Activated CD8-positive, alpha-beta memory T cell treated with anti-CD3 and anti-CD28 coated beads, Interleukin-2, amount 50 U/mL, for 4 hours (primary cell): ENCODE results near the gene PADI6.

ENCODE experiments used
- DNase-seq: peaks from one replicate; pipeline ENCODE4 v3.0.0-alpha.2; 2020

The PADI6 gene

DNA sequence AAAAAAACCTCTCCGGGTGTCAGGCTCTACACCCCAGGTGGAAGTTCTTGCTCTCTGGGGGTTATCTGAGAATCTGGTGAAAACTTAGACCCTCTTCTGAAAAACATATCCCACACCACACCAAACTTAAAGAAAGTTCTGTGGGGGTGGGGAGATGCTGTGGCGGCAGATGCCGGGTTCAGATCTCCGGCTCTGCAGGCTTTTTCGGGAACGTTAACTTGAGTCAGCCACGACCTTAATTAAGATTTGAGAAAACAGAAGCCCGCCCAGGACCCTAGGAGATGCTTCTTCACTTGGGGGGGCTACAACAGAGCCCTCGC is 65.2 kb downstream of the PADI6 start:
- no peak for DNase-seq

DNA sequence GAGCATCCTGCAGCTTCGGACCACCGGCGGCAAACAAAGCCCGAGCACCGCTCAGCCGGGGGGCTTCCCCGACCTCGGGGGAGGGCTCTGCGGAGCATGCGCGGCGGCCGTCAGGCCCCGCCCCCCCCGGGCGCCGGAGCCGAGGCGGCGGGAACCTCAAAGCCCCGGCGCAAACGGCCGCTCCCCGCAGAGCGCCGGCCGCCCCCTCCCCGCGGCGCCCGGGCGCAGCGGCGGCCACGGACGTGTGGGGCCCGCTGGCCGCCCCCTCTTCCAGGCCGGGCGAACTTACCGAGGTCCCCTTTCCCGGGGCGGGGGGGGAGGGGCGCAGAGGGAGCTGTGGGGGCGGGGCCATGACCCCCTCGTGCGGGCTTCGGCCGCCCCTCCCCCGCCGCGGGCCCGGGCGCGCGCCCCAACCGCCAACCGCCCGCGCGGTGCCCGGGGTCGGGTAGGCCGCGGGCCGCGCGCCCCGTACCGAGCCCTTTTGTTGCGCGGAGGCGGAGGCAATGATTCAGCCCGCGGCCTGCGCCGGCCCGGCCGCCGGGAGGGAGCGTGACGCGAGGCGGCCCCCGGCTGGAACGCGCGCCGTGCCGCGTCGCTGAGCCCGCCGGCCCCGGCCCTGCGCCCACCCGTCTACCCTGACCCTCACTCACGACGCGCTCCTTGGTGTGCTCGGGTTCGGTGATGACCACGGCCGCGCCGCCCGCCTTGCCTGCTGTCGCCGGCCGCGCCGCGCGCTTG is 65.8 kb downstream of the PADI6 start:
- DNase-seq: peak; percentile 65

DNA sequence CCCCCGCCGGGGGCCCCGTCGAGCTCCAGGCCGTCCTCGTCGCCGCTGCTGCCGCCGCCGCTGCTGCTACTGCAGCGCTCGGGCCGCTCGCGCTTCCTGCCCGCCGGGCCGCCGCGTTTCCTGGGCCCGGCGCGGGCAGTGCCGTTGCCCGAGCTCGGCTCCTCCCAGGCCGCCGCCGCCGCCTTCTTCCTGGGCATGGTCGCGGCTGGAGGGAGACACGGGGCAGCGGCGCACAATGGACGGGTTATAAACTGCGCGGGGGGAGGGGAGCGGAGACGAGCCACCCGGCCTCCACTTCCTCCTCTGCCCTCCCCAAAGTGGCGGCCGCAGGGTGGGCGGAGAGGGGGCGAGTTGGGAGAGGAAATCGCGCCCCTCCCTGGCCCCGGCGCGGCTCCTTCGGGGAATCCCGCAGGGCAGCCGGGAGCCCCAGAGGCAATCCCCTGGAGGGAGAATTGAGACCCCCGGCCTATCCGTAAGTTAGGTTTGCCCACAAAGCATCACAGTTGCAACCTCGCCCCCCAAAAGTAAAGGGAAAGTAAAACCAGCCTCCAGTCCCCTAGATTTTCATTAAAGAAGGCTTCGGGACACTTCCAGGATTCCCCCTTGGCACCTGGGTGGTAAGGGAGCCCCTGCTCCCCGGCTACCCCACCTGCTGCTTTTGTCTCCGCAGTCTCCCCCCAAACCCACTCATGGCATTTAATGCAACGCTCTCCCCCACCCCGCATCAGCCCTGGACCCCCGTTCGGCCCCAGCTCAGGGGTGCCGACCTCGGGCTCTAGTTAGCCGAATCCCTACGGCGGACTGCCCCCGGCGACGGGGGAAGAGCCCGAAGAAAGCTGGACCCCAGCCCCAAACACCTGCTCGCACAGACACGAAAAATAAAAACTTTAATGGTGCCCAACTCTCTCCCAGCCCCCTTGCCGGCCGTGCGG is 66.6 kb downstream of the PADI6 start:
- DNase-seq: peak; percentile 77

DNA sequence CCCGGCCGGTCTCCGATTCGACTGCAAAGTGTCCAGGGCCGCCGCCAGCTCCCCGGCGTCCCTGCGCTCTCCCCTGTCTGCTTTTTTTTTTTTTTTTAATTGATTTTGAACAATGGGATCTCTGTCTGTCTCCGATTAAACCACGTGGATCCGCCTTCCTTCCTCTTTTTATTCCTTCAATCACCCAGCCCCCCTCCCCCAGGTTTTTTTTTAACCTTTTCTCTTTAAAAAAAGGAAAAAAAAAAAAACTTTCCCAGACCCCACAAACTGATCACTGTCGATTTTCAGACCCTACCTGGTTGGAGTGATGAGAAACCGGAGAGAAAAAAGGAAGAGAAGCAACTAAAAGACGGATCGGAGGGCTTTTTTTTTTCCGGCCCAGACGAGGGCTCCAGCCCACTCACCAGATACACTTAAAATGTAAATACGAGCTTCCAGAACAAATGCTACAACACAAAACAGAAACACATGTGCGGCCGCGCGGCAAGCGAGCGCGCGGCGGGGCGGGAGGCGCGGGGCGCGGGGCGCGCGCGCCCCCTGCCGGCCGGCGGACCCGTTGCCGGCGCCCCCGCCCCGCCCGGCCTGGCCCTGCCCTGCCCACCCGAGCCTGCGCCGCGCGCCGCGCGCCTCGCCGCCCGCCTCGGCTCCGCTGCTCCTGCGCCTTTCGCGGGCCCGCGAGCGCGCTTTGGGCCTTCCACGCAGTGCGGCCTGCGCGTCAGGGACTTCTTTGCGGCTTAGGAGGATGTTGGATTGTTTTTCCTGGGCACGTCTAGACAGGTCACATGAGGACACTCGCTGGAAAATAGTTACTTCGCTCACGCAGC is 67.5 kb downstream of the PADI6 start, which contains the start of gene RCC2:
Gene RCC2, minus strand, starts transcription at position 428 of the 824 bp plus-strand sequence. CDS start 1,163 bp downstream, outside the sequence.
- DNase-seq: peak; percentile 68

DNA sequence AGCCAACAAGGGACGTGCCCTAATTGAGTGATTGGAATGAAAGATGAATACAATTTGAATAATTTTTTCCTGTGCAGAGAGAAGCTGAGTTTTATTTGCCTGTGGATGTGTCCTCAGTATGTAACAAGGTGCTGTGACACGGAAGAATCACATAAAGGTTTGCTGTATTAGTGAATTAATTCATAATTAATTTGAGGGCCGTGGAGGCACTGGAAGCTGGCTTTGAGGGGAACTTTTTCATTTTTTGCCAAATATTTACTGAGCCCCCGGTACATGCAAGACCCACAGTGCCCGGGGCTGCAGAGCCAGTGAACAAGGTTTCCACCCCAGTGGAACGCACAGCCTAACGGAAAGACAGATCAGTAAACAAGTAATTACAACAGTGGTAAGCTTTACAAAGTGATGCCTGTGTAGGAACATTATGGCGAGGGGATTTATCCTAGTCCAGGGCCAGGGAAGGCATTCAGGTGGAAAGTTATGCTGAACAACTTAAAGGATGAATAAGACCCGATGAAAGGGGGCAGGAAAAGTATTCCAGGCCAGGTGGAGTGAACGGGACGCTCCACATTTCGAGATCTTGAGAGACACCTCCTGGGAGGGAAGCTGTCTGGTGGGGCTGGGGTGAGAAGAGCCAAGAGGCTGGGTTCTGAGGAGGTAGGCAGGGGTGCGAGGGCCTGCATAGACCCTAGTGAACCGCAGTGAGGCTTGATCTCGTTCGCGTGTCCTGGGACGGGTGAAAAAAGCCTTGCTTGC is 68.3 kb downstream of the PADI6 start:
- no peak for DNase-seq

DNA sequence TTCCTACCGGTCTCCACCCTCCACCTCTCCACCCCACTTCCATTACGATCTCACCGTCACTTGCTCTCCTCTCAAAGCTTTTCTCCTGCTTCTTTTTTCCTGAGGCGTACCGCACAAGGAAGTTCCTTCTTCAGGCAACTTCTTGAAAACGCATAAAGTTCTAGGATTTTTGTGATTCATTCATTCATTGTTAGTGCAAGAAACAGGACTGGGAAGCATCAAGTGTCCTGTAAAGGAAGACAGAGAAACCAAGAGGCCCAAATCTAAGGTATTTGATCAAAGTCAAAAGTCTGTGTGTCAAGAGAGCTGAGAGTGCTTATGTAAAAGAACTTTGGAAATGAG is 68.8 kb downstream of the PADI6 start:
- DNase-seq: no peak

DNA sequence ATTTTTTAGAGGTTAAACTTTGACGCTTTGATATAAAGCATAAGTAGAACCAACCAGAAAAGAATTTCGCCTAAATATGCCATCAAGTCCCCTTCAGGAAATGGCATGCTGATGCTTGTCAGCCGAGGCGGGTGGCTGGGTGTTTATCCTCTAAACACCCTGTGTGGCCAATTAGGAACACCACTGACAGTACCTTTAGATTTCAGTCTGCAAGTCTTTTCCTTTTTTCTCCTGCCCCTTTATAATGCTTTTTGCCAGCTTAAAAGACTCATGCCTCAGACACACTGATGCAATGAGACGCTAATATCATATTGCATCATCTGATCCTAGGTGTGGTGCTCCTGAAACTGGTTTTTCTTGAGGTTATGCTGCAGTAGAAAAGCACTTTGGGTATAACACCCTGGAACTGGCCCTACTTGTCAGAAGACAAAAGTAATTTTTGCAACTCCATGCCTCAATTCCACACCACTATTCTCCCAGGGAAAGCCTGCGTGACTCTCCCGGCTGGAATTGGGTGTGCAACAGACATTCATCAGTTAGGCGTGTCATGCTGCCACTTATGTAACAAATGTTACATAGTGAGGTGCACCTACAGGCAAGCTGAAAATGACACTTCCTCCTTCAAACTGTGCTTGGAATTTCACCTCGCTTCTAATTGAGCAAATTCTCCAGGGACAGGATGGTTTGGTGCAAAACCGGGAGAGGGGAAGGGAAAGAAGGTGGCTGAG is 69.4 kb downstream of the PADI6 start:
- no peak for DNase-seq

DNA sequence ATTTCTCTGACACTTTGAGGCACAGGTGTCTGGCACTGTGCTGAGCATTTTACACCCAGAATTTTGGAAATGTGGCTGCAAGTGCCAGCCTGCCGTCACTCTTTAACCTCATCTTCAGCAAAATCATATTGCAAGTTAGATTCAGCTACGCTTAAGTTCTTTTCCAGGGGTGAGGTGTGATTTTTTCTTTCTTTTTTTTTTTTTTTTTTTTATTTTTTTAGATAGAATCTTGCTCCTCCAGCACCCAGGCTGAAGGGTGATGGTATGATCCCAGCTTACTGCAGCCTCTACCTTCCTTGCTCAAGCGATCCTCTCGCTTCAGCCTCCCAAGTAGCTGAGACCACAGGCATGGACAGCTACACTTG is 70.0 kb downstream of the PADI6 start:
- no peak for DNase-seq

DNA sequence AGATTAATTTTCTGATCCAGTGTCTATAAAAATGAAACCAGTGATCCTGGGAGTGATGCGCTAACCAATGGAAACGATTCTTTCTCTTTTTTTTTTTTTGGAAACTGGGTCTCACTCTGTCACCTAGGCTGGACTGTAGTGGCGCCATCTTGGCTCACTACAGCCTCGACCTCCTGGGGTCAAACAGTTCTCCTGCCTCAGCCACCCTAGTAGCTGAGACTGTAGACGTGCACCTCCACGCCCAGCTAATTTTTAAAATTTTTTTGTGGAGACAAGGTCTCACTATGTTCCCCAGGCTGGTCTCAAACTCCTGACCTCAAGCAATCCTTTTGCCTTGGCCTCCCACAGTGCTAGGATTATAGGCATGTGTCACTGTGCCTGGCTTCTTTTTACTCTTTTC is 70.8 kb downstream of the PADI6 start:
- DNase-seq: no peak

DNA sequence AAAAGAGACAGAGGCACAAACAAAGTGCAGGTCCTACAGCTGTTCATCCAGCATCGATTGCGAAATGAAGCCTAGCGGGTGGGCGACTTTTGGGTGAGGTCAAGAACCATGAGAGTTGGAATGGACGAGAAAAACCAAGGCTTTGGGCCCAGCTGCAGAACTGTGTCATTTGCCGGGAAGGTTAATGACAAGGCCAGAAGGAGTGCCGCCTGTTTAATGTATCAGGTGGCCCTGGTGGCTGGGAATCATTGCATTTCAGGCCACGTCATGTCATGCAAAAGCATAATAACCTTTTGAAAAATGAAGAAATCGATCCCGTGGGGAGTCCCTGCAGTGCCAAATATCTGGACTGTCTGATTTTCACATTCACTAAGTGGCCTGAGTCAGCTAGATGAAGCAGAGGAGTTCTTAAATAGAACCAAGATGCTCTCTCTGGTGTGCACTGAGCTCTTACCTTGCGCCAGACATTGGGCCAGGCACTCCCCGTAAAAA is 75.6 kb downstream of the PADI6 start:
- DNase-seq: no peak
